GM12878 (cell line): ENCODE results near the gene CEND1. TPM values are rescaled to one million over a fixed set of nuclear protein-coding genes. Genes with fewer than 3 reads are reported as not detected.

Source experiments
- ATAC-seq: fragments of 200-7000 bp; cut with Tn5 transposase; 3 replicates; pipeline ENCODE4 v1.9.1; 2020; ENCODE audit warnings: mild to moderate bottlenecking, moderate library complexity
- BruUV-seq: library from RNA; stranded (reverse); fragments of 400-500 nt; replicated peaks from 2 replicates; lab custom pipeline; 2021; lab: Mats Ljungman, UMichigan
- CTCF ChIA-PET: fragments of 300-600 bp; sonication (Branson Sonifier 250); formaldehyde crosslinking; extraction: SDS; loops from one replicate; lab custom pipeline; 2021; ENCODE audit warnings: inconsistent platforms; lab: Yijun Ruan, JAX
- POLR2A ChIA-PET: fragments of 350-600 bp; formaldehyde crosslinking; extraction: SDS; loops from one replicate; lab custom pipeline; 2021; ENCODE audit warnings: inconsistent platforms; lab: Charles Lee
- RAD21 ChIA-PET: fragments of 300-600 bp; sonication (Branson Sonifier 250); formaldehyde crosslinking; loops from one replicate; lab custom pipeline; 2023; ENCODE audit warnings: antibody characterized with exemption; ENCODE audit not compliant: unreplicated experiment; lab: Charles Lee
- SMC1A ChIA-PET: fragments of 300-600 bp; sonication (Branson Sonifier 250); formaldehyde crosslinking; loops from one replicate; lab custom pipeline; 2023; ENCODE audit not compliant: unreplicated experiment, uncharacterized antibody; lab: Charles Lee
- DNase-seq: peaks from one replicate; pipeline ENCODE4 v3.0.0-alpha.2; 2011; ENCODE audit warnings: low read depth, low spot score
- FAIRE-seq: peaks from 3 replicates; lab custom pipeline; 2011; peaks lifted over from hg19 to GRCh38; lab: Jason Lieb, UNC
- H2AFZ ChIP-seq: 2 replicates; pipeline ENCODE4 v1.6.0; 2011; ENCODE audit warnings: low read depth, low read length, control low read depth; ENCODE audit not compliant: control insufficient read depth
- H3K27ac ChIP-seq: 2 replicates; pipeline ENCODE4 v1.5.1; 2011; ENCODE audit warnings: control low read depth; ENCODE audit not compliant: control insufficient read depth, insufficient read depth
- H3K27me3 ChIP-seq, 2 experiments: replicated peaks in 1 of 2; 2 replicates each; pipeline versions ENCODE4 v1.6.0 to v1.6.1; 2011; ENCODE audit warnings: low read length in 1 of 2; ENCODE audit not compliant: control insufficient read depth in 2 of 2, insufficient read depth in 2 of 2
- H3K36me3 ChIP-seq, 2 experiments: 2 replicates each; pipeline ENCODE4 v1.5.1; 2011; ENCODE audit warnings: low read length in 1 of 2; ENCODE audit not compliant: control insufficient read depth in 2 of 2, insufficient read depth in 2 of 2
- H3K4me1 ChIP-seq: 2 replicates; pipeline ENCODE4 v1.6.1; 2011; ENCODE audit warnings: mild to moderate bottlenecking, low read length, moderate library complexity, mixed read lengths; ENCODE audit not compliant: control insufficient read depth, insufficient read depth
- H3K4me2 ChIP-seq: 2 replicates; pipeline ENCODE4 v1.6.0; 2011; ENCODE audit warnings: control low read depth; ENCODE audit not compliant: control insufficient read depth, insufficient read depth
- H3K4me3 ChIP-seq: fragments of 200-600 bp; sonication (generic); 2 replicates; pipeline ENCODE4 v1.5.1; 2016
- H3K79me2 ChIP-seq: 2 replicates; pipeline ENCODE4 v1.6.0; 2011; ENCODE audit warnings: low read length; ENCODE audit not compliant: control insufficient read depth, insufficient read depth
- H3K9ac ChIP-seq: 2 replicates; pipeline ENCODE4 v1.8.0; 2011; ENCODE audit warnings: low read length, control low read depth, mixed read lengths; ENCODE audit not compliant: control insufficient read depth, insufficient read depth
- H3K9me3 ChIP-seq: replicated peaks from 3 replicates; pipeline ENCODE4 v1.5.1; 2011; ENCODE audit warnings: mild to moderate bottlenecking, low read length; ENCODE audit not compliant: control insufficient read depth, insufficient read depth
- H4K20me1 ChIP-seq: 2 replicates; pipeline ENCODE4 v1.6.0; 2011; ENCODE audit not compliant: control insufficient read depth, insufficient read depth
- BHLHE40 ChIP-seq, 2 experiments: fragments of 450-650 bp in 1 of 2; IDR thresholded peaks; 2 replicates each; pipeline ENCODE4 v1.6.1; 2011 to 2017; ENCODE audit warnings: low read depth in 2 of 2, borderline replicate concordance in 1 of 2, improper control_type of control experiment in 1 of 2, low read length in 1 of 2, mild to moderate bottlenecking in 1 of 2
- GATAD2B ChIP-seq: fragments of 450-650 bp; conservative IDR thresholded peaks from 2 replicates; pipeline ENCODE4 v1.6.1; 2017; ENCODE audit warnings: low read depth, mild to moderate bottlenecking, moderate library complexity
- HDAC6 ChIP-seq: fragments of 200-600 bp; sonication (generic); IDR thresholded peaks from one replicate; pipeline ENCODE4 v1.8.0; 2017; ENCODE audit warnings: antibody characterized with exemption; ENCODE audit not compliant: unreplicated experiment
- MEF2B ChIP-seq: fragments of 450-650 bp; IDR thresholded peaks from 2 replicates; pipeline ENCODE4 v1.6.1; 2018; ENCODE audit warnings: mild to moderate bottlenecking, moderate library complexity; ENCODE audit not compliant: partially characterized antibody, poor library complexity, severe bottlenecking
- MYC ChIP-seq: IDR thresholded peaks from 2 replicates; pipeline ENCODE4 v1.6.1; 2011; ENCODE audit warnings: mild to moderate bottlenecking, low read length, moderate library complexity, inconsistent platforms; ENCODE audit not compliant: insufficient read depth, insufficient replicate concordance, insufficient read length, severe bottlenecking
- NR2F1 ChIP-seq: fragments of 450-650 bp; conservative IDR thresholded peaks from 2 replicates; pipeline ENCODE4 v1.6.1; 2017; ENCODE audit warnings: mild to moderate bottlenecking
- RB1 ChIP-seq: fragments of 450-650 bp; formaldehyde crosslinking; IDR thresholded peaks from 2 replicates; pipeline ENCODE4 v1.6.1; 2017; ENCODE audit warnings: mild to moderate bottlenecking, borderline replicate concordance
- SIX5 ChIP-seq: IDR thresholded peaks from 2 replicates; pipeline ENCODE4 v1.6.1; 2011; ENCODE audit warnings: mild to moderate bottlenecking, low read depth, low read length, moderate library complexity; ENCODE audit not compliant: severe bottlenecking
- SP1 ChIP-seq: IDR thresholded peaks from one replicate; pipeline ENCODE4 v1.6.1; 2011; ENCODE audit warnings: low read depth, low read length
- SRF ChIP-seq, 2 experiments: IDR thresholded peaks; 2 replicates each; pipeline ENCODE4 v1.6.1; 2011; ENCODE audit warnings: low read depth in 2 of 2, low read length in 2 of 2, mild to moderate bottlenecking in 1 of 2, moderate library complexity in 1 of 2
- STAT1 ChIP-seq: fragments of 450-650 bp; conservative IDR thresholded peaks from 2 replicates; pipeline ENCODE4 v1.6.1; 2014; ENCODE audit warnings: antibody characterized with exemption, mild to moderate bottlenecking
- ZBED1 ChIP-seq: IDR thresholded peaks from 2 replicates; pipeline ENCODE4 v1.6.1; 2016; ENCODE audit warnings: borderline replicate concordance
- ZBTB4 ChIP-seq: fragments of 450-650 bp; formaldehyde crosslinking; IDR thresholded peaks from 2 replicates; pipeline ENCODE4 v1.4.0; 2022; ENCODE audit warnings: mild to moderate bottlenecking, moderate library complexity
- ZNF207 ChIP-seq: fragments of 450-650 bp; IDR thresholded peaks from 2 replicates; pipeline ENCODE4 v1.6.1; 2014; ENCODE audit warnings: antibody characterized with exemption, mild to moderate bottlenecking, borderline replicate concordance
- ZNF687 ChIP-seq: fragments of 450-650 bp; IDR thresholded peaks from 2 replicates; pipeline ENCODE4 v1.6.1; 2017; ENCODE audit warnings: mild to moderate bottlenecking, moderate library complexity
- WGBS: methylation state at CpG from one replicate; pipeline ENCODE4 v1.1.6; 2016; ENCODE audit warnings: low lambda C conversion rate; ENCODE audit not compliant: insufficient replicate concordance, insufficient coverage; ENCODE audit errors: missing lambda C conversion rate; 5-methylcytosine and 5-hydroxymethylcytosine counted together
- in situ Hi-C: fragments of 300-500 bp; cut with MboI; formaldehyde crosslinking; loops from 9 replicates; pipeline ENCODE4 v1.14.3; 2018; ENCODE audit warnings: mixed read lengths
- intact Hi-C: fragments of 100-400 bp; cut with micrococcal nuclease; formaldehyde crosslinking; loops from one replicate; pipeline ENCODE4 v1.14.2; 2022; ENCODE audit not compliant: unreplicated experiment
- polyA plus RNA-seq, 11 experiments: library from polyadenylated mRNA; depleted of rRNA in 4 of 11; unstranded in 6 of 11; stranded (reverse) in 5 of 11; fragments of >200 nt; fragmentation: Nextera tagmentation in 4 of 11; fragmentation: Illumina TruSeq in 1 of 11; extraction: Ambion mirVana in 4 of 11; extraction: Trizol in 1 of 11; gene quantifications; 1 replicate in 1 of 11; 2 replicates in 10 of 11; pipeline versions ENCODE4 v1.2.1 to v1.2.3, GENCODE V29; 2011 to 2016; ENCODE audit warnings: inconsistent platforms in 2 of 11, missing spikeins in 2 of 11, low read depth in 1 of 11
- total RNA-seq, 4 experiments: library from RNA; depleted of rRNA in 3 of 4; stranded (reverse); fragments of >200 nt in 3 of 4; fragmentation: Illumina TruSeq in 1 of 4; extraction: Trizol in 1 of 4; gene quantifications; 2 replicates each; pipeline versions ENCODE4 v1.2.1 to v1.2.3, GENCODE V29; 2013 to 2021

Gene CEND1
- total and polyA plus RNA-seq, 10 of the 15 experiments (the other 5 are each of a cell fraction or from before 2014, with no cell fraction given), result 0.31 to 13.6 (median 7.2) TPM; not detected in 1

- TF ChIP-seq ZBED1 (no peak), RB1 (no peak), SIX5 (no peak)
Measured at GRCh38 chr11:827897-828192, 38.0 kb upstream of the CEND1 start, which contains the start of gene CRACR2B (continued).

- Histone ChIP-seq H3K27ac (peak overlapping the region; percentile 75), H3K4me1 (peaks cover 34% of the 10 kb centered on the region), H3K9me3 (no peaks in the 10 kb centered on the region), H3K4me3 (peak overlapping the region; percentile 93), H3K9ac (peak overlapping the region; percentile 77), H3K36me3 (no peaks in the 10 kb centered on the region; a peak in 2 of 4 replicates), H4K20me1 (no peaks in the 10 kb centered on the region), H3K4me2 (peak overlapping the region; percentile 100), H3K27me3 (no peaks in the 10 kb centered on the region; a peak in 3 of 4 replicates), H3K79me2 (no peaks in the 10 kb centered on the region), H2AFZ (peak overlapping the region; percentile 73)
- CTCF ChIA-PET, result no interaction called here
- WGBS, result under 1% methylated on average over 54 of the region's 66 CpGs
- BruUV-seq, result no TSS peak
- intact Hi-C loops, result no loop called here
- SMC1A ChIA-PET, result interaction anchor here (0.5 kb wide), 1 partner anchor 177 kb away, joined by 3 read pairs; no protein-coding TSS in a partner anchor
- POLR2A ChIA-PET, result interaction anchor here (1.2 to 5.2 kb wide), 2 partner anchors 8 to 13 kb away, joined by 3 to 33 read pairs; partner anchors contain the start of gene PNPLA2
- DNase-seq, result no peak
- RAD21 ChIA-PET, result no interaction called here
- peak; percentile 66 for ATAC-seq
- FAIRE-seq, result no peak
- in situ Hi-C loops, result no loop called here
- no peak for TF ChIP-seq SRF (IDR thresholded peaks at IDR 0.05; ENCODE audit: low read depth in 2 of 2, low read length in 2 of 2)
- TF ChIP-seq BHLHE40 (IDR thresholded peaks at IDR 0.05; ENCODE audit: borderline replicate concordance in 1 of 2, low read depth in 2 of 2, low read length in 1 of 2), result peak; percentile 54 to 88; a peak in 3 of 4 replicates
- TF ChIP-seq ZNF207, result 0 out of 2 replicates have a peak, but pooled peaks have one; percentile 52
- no peak for TF ChIP-seq SP1
- peak; percentile 24 for TF ChIP-seq HDAC6
- peak; percentile 78 for TF ChIP-seq MEF2B
- TF ChIP-seq MYC, result peak; percentile 52
- peak; percentile 42; the same call in 1 of the 2 replicates for TF ChIP-seq NR2F1
- TF ChIP-seq STAT1, result no peak
- TF ChIP-seq ZBTB4, result no peak
- TF ChIP-seq GATAD2B, result peak; percentile 96
- peak; percentile 55; the same call in 1 of the 2 replicates for TF ChIP-seq ZNF687
Measured at GRCh38 chr11:827146-827896, 37.4 kb upstream of the CEND1 start.
